PC-9 (cell line): ENCODE results near the gene TMEM198.

ENCODE experiments used
- EZH2 ChIP-seq: fragments of 200-600 bp; sonication (generic); IDR thresholded peaks from 2 replicates; pipeline ENCODE4 v1.8.0; 2017; ENCODE audit warnings: antibody characterized with exemption, low read depth
- TF ChIP-seq, protein P1 (sequence below): fragments of 200-600 bp; sonication (generic); conservative IDR thresholded peaks from 2 replicates; pipeline ENCODE4 v1.6.1; 2017; ENCODE audit warnings: mixed run types, antibody characterized with exemption, mild to moderate bottlenecking, moderate library complexity

DNA sequence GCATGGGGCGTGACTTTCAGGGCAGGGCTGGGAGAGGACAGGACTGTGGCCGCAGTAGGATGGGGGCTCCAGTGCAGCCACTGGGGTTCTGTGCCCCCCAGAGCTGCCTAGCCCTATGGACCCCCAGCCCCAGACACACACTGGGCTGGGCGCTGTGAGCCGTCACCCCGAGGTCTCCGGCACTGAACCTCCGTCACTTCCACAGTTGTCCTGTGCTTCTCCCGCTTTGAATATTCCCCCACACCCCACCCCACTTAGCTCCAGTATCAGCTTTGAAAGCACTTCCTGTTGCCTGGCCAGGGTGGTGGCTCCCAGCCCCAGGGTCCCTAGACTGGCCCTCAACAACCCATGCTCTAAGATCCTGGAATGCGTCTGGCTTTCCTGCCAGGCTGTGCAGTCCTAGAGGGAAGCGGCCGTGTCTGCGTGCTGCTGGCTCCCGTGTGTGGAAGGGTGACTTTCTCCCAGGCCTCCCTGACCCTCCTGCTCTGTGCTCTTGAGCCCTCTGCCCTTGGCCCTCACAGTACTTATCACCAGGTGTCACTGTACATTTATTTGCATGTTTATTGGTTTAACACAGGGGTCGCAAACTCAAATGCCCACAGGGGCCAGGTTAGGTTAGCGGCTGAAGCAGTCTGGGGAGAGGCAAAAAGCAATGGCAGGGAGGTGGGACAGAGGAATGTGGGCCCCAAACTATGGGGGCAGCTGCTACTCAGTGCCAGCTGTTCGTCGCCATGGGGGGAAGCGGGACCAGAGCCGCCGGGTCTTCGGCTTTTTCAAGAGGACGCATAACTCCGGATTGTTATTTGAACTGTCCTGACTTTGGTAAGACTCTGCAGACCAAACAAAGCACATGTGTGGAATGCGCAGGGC, 17.6 kb downstream of the TMEM198 start:
- TF ChIP-seq, protein P1, sequence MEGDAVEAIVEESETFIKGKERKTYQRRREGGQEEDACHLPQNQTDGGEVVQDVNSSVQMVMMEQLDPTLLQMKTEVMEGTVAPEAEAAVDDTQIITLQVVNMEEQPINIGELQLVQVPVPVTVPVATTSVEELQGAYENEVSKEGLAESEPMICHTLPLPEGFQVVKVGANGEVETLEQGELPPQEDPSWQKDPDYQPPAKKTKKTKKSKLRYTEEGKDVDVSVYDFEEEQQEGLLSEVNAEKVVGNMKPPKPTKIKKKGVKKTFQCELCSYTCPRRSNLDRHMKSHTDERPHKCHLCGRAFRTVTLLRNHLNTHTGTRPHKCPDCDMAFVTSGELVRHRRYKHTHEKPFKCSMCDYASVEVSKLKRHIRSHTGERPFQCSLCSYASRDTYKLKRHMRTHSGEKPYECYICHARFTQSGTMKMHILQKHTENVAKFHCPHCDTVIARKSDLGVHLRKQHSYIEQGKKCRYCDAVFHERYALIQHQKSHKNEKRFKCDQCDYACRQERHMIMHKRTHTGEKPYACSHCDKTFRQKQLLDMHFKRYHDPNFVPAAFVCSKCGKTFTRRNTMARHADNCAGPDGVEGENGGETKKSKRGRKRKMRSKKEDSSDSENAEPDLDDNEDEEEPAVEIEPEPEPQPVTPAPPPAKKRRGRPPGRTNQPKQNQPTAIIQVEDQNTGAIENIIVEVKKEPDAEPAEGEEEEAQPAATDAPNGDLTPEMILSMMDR = no peak
- no peak for TF ChIP-seq EZH2
